GM18499 (cell line): ENCODE measurements around the gene ZNF202.
"Not testable (repeated sequence)": the region's sequence is repeated elsewhere in the genome, so short reads cannot be mapped to it uniquely, and the experiment has no call there.

Experiments
- ATAC-seq: cut with Tn5 transposase; IDR thresholded peaks from one replicate; pipeline ENCODE4 v1.9.1; 2021; ENCODE audit warnings: moderate number of reproducible peaks; ENCODE audit not compliant: insufficient read depth, unreplicated experiment

Gene ZNF202

DNA sequence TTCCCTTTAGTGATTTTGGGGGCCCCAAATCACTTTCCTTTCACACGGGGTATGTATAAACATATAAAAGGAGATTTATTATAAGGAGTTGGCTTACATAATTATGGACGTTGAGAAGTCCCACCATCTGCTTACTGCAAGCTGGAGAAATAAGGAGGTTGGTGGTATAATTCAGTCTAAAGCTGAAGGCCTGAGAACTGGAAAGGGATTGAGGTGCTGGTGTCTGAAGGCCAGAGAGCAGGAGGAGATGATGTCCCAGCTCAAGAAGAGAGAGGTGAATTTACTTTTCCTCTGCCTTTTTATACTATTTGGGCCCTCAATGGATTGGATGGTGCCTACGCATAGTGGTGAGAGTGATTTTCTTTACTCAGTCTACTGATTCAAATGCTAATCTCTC is 1.3 kb upstream of the ZNF202 start:
- no peak for ATAC-seq

DNA sequence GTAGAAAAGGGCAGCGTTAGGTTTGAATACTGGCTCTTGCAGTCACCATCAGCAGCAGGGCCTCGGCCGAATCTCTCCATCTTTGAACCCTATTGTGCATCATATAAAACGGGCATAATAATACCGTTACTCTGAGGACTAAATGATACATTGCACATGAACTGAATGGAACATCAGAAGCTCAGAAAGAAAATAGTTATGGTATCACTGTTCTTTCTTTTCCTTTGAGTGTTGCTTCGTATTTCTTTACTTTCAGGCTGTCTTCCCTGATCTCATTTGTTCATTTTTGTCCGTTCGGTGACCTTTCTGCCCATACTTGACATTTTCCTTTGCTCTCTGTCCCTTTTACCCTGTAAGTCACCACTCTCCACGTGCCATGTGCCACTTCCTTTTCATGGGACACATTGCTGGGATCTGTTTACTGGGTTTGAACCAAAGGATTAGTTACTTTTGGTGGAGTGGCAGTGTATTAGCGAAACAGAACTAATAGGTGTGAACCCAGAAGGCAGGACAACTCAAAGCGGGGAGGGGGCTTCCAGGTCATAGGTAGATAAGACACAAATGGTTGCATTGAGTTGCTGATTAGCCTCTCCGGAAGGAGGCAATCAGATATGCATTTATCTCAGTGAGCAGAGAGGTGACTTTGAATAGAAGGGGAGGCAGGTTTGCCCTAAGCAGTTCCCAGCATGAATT is 717 bp upstream of the ZNF202 start:
- no peak for ATAC-seq

DNA sequence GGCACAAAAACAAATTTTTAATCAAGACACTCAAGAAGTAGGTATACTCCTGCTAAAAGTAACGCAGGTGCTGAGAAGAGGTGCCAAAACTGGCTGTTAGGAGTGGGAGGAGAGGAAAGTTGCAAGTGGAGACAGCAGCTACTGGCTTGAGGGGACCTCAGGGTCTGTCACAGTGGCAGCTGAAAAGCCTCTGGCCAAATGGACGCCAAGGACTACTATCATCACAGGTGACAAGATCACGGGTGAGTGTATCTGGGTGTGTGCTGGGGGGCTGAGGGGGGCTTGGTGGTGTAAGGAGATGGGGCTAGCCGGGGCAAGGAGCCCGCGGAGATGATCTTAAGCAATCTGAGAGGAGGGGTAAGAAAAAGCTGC is 687 bp downstream of the ZNF202 start:
- ATAC-seq, result no peak

DNA sequence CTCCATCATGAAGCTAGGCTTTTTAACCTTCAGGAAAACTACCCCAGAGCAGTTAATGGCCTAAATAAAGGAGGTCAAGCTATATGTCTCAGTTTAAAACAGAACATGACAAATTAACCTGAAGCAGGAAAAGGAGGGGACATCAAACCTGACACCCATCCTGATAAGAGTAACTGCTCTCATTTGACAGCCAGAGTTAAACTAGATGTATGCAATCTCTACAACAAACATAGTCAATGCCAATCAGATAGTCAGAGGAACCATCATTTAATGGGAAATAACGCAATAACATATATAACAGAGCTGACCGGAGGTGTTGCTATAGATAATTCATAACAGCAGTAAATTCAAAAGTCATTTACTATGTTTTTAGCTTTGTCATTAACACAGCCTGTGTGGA is 3.1 kb downstream of the ZNF202 start:
- ATAC-seq, result no peak

DNA sequence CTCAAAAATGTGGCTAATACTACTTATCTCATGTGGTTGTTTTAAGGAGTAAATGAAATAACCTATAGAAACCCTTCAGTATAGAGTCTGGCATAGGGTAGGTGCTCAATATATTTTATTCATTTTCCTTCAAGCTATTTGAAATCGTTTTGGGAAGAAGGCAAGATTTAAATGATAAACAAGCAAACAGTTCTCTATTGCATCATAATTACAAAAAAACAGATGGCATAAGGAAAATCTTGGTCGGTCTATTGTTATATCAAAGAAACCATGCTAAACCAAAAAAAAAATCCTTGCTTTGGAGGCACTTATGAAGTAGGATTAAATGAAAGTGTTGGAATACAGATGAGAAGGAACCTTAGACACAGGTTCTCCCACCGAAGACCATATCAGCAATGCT is 4.7 kb downstream of the ZNF202 start:
- no peak for ATAC-seq

DNA sequence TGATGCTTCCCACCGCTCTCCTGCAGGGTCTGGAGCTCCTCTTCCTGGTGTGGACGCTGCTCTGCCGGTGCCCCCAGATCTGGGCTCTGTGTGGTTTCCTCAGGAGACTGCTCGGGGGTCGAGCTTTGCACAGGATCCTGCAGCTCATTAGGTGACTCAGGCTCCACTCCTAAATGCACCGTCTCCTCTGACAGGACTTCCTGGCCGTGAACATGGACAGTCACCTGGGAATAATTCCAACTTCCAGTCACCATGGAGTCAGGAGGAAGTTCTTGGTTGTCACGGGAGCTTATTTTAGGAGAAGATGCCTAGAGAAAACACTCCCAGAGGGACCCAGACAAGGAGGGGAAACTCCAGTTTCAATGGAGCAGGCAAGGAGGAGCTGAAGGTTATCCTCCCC is 11.9 kb downstream of the ZNF202 start:
- no peak for ATAC-seq

DNA sequence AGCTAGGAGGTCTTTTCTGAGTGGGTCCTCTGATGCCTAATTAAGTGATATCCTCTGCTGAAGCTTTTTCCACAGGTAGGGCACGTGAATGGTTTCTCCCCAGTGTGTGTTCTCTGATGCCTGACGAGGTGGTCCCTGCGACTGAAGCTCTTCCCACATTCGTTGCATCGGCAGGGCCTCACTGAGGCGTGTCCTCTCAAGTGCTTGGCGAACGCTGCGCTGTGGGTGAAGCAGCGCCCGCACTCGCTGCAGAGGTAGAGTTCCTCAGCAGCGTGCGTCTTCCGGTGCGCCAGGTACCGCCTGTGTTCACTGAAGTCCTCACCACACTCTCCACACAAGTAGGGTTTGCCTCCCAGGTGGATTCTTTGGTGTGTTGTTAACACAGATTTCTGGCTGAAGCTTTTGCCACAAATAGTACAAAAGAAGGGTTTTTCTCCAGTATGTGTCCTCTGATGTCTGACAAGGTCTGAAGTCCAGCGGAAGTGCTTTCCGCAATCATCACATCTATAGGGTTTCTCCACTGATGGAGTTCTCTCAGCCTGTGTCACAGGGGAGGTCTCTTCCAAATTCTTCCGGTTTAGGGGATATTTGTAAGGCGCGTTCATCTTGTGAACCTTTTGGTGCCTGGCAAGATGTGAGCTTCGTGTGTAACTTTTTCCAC is 15.3 kb downstream of the ZNF202 start:
- no peak for ATAC-seq

DNA sequence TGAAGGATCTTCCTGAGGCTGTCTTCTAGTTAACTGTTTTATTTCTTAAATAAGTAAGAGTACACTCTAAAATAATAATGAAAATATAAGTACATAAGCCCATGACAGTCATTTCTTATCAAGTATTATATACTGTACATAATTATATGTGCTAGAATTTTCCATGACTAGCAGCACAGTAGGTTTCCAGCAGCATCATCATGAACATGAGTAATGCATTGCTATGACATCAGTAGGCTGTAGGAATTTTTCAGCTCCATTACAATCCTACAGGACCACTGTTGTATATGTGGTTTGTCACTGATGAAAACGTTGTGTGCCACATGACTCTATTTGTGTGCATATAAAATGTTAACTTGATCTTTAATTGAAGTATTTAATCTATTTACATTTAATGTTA is 22.0 kb downstream of the ZNF202 start:
- ATAC-seq, result no peak

DNA sequence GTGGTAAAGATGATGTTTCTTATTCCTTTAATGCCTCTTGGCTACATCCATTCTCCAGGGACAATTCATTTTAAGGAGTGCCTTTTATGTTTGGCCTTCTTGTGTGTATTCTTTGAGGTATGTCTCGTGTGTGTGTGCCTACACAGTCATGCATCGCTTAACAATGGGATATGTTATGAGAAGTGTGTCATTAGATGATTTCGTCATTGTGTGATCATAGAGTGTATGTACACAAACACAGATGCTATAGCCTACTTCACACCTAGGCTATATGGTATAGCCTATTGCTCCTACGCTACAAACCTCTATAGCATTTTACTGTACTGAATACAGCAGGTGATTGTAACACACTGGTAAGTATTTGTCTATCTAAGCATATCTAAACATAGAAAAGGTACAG is 23.0 kb downstream of the ZNF202 start:
- no peak for ATAC-seq

DNA sequence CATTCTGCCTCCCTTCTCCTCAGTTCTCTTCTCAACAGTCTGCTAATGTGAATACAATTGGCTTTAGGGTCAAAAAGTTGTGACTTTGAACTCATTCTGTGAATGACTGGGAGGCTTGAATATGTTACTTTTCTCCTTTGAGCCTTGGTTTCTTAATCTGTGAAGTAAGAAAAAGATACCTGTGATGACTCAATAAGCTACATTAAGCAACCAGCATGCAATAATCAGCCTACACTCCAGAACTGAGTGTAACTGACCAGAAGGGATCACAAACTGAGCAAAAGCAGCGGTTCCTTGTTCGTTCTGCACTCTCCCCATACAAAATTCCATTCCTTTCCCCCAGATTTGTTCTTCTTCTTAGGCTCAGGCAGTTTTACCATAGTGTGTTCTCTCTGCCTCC is 23.4 kb downstream of the ZNF202 start:
- ATAC-seq, result no peak

DNA sequence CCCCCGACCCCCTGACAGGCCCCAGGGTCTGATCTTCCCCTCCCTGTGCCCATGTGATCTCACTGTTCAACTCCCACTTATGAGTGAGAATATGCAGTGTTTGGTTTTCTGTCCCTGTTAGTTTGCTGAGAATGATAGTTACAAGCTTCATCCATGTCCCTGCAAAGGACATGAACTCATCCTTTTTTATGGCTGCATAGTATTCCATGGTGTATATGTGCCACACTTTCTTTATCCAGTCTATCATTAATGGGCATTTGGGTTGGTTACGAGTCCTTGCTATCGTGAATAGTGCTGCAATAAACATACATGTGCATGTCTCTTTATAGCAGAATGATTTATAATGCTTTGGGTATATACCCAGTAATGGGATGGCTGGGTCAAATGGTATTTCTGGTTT is 28.8 kb downstream of the ZNF202 start:
- ATAC-seq, result not testable (repeated sequence)

DNA sequence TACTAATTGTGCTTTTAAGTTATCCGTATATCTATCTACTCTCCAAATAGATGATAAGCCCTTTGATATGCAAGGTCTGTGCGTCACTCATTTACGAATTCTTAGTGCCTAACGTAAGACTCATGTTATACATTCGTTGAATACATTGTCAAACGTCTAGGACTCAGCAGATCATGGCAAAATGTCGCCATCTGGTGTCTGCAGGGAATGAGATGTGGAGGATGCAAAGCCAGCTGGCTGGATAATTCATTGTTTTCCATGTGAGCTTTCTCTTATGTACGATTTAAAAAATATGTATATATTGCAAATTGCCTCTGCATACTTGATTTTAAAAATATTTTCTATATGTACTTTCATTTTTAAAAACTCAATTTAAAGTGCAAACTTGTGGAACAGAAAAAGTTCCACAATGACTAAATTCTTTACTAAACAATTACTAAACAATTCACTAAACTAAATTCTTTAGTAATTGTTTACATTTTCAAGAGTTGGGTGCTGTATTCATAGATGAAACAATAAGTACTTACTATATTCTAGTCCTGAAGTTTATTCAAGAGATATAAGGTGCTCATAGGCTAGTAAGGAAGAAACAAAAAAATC is 33.8 kb downstream of the ZNF202 start:
- no peak for ATAC-seq

DNA sequence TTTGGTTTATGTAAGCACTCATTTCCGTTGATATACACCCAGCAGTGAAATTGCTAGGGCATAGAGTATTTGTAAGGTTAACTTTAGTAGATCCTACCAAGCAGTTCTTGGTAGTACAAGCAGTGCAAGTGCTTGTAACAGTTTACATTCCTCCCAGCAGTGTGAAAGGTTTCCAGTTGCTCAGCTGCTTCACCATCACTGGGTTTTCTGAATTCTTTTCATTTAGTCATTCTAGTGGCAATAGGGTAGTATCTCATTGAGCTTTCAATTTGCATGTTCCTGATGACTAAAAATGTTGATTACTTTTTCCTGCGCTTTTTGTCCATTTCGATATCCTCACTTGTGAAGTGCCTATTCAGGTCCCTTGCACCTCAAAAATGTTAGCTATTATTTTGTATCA is 34.3 kb downstream of the ZNF202 start:
- ATAC-seq, result no peak

DNA sequence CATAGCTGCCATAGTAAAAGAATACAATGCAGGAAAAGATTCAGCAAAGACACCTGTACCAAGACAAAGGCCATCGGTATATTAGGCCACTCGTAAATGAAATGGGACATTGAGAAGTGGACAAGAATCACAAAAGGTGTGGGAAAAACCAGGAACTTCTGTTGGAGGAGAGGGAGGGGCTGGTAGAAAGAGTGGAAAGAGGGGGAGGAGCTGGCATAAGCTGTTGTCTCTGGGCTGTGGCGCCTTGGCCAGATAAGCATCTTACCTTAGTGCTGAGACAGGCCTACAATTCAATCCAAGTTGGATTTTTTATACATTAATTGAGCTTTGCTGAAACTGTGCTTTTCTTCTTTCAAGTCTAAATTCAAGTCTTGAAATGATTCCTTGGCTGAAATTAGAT is 37.1 kb downstream of the ZNF202 start:
- ATAC-seq, result no peak

DNA sequence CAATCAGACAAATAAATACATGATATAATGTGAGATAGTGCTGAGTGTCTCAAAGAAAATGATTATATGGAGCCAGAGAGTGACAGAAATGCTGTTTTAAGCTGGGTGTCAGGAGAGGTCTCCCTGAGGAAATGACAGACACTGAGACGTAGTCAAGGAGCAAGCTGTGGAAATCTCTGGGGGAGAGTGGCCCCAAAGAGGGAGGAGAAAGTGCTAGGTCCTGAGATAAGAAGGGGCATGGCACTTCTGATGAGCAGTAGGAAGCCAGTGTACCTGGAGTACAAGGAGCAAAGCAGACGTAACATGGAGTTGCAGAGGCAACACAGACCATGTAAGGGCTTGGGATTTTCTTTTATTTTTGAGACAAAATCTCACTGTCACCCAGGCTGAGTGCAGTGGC is 38.8 kb downstream of the ZNF202 start:
- no peak for ATAC-seq

DNA sequence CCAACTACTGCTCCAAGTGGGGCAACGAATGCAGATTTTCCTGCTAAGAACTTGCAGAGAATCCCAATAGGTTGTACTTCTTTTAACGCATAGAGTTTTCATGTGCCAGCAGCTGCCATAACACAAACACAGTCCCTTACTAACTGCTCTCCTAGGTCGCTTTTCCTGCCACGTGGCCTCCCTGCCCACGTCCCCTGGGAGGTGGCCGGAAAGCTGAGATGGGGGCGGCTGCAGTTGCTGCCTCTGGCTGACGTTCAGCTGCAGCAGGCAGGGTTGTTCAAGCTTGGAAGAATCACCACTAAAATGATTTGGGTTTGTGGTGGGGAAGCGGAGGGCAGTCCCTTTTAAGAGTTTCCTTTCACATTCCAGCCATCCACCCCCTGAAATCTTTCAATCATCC is 39.3 kb downstream of the ZNF202 start:
- no peak for ATAC-seq

DNA sequence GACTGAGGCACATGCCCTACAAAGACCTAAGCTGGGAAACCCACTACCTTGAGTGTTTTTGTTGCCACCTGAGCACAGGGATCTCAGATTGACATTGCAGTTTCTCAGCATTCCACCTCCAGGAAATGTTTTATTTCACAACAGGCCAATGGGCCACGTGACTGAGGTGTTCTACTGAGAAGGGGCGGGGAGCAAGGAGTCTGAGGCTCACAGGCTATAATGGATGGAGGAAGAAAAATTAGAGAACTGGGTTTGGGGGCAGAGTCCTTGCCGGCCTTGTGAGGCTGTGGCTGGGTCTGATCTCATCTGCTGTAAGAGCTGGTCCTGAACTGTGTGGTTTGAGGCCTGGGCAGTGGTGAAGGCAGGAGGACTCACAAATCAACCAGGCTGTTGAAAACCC is 40.7 kb downstream of the ZNF202 start:
- ATAC-seq, result no peak

DNA sequence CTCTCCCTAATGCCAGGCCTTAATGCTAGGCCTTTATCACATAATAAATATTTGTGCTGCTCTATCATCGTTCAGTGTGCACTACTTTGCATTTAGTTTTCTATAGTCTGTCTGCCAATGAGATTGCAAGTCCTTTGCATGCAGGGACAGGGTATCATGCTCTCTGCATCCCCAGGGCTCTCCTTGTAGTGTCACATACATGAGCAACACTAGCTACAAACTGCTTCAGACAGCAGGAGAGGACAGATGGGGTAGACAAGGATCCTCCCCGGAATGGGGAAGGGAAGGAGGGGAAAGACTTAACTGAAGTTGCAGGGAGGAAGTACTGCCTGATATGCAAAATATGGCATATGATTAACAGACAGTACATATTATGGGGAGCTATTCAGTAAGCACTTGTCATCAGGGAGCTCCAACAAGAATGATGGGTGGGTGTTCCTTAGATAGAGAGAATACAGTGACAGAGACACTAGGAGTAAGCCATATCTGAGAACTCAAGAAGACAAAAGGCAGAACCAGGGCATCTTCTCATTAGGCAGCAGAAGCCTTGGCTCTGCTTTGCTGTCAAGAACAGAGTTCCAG is 42.8 kb downstream of the ZNF202 start:
- no peak for ATAC-seq

DNA sequence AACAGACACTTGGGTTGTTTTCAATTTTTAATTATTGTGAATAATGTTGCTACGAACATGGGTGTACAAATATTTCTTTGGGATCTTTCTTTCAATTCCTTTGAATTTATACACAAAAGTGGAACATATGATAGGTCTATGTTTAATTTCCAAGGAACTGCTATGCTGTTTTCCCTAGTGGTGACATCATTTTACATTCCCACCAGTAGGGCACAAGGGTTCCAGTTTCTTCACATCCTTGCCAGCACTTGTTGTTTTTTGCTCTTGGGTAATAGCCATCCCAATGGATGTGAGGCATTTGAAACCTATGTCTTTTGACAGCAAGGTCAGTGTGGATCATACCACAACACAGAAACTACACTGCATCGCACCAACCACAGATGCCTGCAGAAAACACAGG is 45.3 kb downstream of the ZNF202 start:
- no peak for ATAC-seq

DNA sequence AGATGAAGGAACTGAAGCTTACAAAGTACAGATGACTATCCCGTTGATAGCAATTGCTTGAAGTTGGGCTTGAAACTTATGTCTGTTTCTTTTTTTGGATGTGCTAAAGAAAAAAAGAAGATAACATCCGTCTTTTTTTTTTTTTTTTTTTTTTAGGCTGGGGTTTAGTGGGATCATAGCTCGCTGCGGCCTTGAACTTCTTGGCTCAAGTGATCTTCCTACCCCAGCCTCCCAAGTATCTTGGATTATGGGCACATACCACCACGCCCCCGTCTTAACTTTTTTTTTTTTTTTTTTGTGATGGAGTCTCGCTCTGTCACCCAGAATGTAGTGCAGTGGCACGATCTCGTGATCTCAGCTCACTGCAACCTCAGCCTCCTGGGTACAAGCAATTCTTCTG is 46.2 kb downstream of the ZNF202 start:
- ATAC-seq, result no peak

DNA sequence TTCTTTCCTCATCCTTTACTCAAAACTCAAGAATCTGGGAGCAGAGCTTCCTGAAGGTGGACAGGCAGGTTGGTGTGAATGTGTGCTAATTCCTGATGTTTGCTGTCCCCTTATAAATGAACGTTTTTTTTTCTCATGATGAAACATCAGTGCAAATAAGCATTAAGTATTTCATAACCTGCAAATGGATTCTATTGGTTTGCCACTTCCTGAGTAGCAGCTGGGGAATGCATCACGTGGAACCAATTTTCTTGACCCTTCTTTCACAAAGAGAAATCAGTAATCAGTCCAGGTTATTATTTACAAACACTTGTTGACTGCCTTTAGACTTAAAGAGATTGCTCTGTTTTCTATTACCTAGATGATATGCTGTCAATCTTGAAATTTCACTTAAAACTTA is 46.9 kb downstream of the ZNF202 start:
- no peak for ATAC-seq

DNA sequence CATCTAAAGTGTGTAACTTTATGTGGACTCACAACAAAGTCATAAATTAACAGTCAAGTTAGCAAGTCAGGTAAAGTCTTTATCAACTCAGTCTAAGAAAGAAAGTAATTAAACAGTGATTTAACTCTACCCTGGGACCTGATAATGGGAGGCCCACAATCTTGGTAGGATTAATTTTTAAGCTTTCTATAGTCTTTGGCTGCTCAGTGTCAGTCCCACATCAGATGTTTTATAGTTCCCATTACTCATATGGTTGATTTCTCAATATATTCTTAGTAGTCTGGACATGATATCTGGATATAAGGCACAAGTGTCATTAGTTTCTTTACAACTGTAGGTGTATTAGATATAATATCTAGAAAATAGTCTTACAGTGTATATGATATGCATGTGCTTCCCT is 48.5 kb downstream of the ZNF202 start:
- no peak for ATAC-seq
